ENCODE results near the gene PATE2. TPM values are rescaled to one million over a fixed set of nuclear protein-coding genes. Genes with fewer than 3 reads are reported as not detected.

Gene PATE2
- polyA plus RNA-seq, 1 of the 3 experiments (the other 2 are of a cell fraction) = 0.07 TPM

DNA sequence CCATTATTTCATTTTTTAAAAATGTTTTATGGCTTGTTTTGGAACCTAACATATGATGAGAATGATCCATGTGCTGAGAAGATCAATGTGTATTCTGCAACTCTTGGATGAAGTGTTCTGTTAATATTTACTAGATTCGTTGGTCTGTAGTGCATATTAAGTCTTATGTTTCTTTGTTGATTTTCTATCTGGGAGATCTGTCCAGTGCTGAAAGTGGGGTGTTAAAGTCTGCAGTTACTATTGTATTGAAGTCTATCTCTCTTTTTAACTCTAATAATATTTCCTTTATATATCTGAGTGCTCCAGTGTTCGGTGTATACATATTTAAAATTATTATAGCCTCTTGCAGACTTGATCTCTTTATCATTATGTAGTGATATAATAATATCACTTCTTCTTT is 21.2 kb upstream of the PATE2 start:
- TF ChIP-seq, protein P1, sequence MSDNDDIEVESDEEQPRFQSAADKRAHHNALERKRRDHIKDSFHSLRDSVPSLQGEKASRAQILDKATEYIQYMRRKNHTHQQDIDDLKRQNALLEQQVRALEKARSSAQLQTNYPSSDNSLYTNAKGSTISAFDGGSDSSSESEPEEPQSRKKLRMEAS (IDR thresholded peaks at IDR 0.05; ENCODE audit: low read depth) = no peak
- no peak for TF ChIP-seq YY1 (IDR thresholded peaks at IDR 0.05; ENCODE audit: low read depth)
- TF ChIP-seq NRF1 (IDR thresholded peaks at IDR 0.05; ENCODE audit: low read depth, low read length) = no peak
- no peak for TF ChIP-seq NFIC (IDR thresholded peaks at IDR 0.05; ENCODE audit: borderline replicate concordance)
- TF ChIP-seq FOXJ3 (CRISPR knock-in tag; IDR thresholded peaks at IDR 0.05) = no peak
- TF ChIP-seq RCOR1 (IDR thresholded peaks at IDR 0.05; ENCODE audit: low read length) = no peak
- no peak for TF ChIP-seq RXRA (IDR thresholded peaks at IDR 0.05; ENCODE audit: borderline replicate concordance, low read depth)
- TF ChIP-seq, protein P2, sequence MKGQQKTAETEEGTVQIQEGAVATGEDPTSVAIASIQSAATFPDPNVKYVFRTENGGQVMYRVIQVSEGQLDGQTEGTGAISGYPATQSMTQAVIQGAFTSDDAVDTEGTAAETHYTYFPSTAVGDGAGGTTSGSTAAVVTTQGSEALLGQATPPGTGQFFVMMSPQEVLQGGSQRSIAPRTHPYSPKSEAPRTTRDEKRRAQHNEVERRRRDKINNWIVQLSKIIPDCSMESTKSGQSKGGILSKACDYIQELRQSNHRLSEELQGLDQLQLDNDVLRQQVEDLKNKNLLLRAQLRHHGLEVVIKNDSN (IDR thresholded peaks at IDR 0.05; ENCODE audit: borderline replicate concordance, low read depth) = no peak
- TF ChIP-seq POLR2AphosphoS5 (IDR thresholded peaks at IDR 0.05; ENCODE audit: low read depth, low read length) = no peak
- no peak for TF ChIP-seq ELF1 (IDR thresholded peaks at IDR 0.05)
- TF ChIP-seq CHD2 (IDR thresholded peaks at IDR 0.05; ENCODE audit: low read length, partially characterized antibody) = no peak
- TF ChIP-seq SMC3 (IDR thresholded peaks at IDR 0.05; ENCODE audit: low read depth, low read length) = no peak
- TF ChIP-seq, protein P3, sequence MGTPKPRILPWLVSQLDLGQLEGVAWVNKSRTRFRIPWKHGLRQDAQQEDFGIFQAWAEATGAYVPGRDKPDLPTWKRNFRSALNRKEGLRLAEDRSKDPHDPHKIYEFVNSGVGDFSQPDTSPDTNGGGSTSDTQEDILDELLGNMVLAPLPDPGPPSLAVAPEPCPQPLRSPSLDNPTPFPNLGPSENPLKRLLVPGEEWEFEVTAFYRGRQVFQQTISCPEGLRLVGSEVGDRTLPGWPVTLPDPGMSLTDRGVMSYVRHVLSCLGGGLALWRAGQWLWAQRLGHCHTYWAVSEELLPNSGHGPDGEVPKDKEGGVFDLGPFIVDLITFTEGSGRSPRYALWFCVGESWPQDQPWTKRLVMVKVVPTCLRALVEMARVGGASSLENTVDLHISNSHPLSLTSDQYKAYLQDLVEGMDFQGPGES (IDR thresholded peaks at IDR 0.05; ENCODE audit: low read depth, low read length) = no peak
- no peak for TF ChIP-seq MXI1 (IDR thresholded peaks at IDR 0.05; ENCODE audit: low read depth, low read length)
- no peak for TF ChIP-seq TEAD4 (IDR thresholded peaks at IDR 0.05; ENCODE audit: borderline replicate concordance, insufficient read depth)
- TF ChIP-seq, protein P4, sequence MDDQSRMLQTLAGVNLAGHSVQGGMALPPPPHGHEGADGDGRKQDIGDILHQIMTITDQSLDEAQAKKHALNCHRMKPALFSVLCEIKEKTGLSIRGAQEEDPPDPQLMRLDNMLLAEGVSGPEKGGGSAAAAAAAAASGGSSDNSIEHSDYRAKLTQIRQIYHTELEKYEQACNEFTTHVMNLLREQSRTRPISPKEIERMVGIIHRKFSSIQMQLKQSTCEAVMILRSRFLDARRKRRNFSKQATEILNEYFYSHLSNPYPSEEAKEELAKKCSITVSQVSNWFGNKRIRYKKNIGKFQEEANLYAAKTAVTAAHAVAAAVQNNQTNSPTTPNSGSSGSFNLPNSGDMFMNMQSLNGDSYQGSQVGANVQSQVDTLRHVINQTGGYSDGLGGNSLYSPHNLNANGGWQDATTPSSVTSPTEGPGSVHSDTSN (IDR thresholded peaks at IDR 0.05) = no peak
- ChIA-PET CTCF (no interaction called here), POLR2A (no interaction called here)
- Histone ChIP-seq H3K9me2 (no peaks in the 10 kb centered on the region), H3K9ac (no peak overlapping the region), H3K36me3 (replicated peaks in 1 of 2; ENCODE audit: control insufficient read depth in 1 of 2, insufficient read depth in 2 of 2, low read length in 1 of 2) (no peaks in the 10 kb centered on the region), H3K27me3 (ENCODE audit: insufficient read depth) (no peaks in the 10 kb centered on the region), H4K20me1 (ENCODE audit: insufficient read depth) (no peaks in the 10 kb centered on the region), H3K4me3 (ENCODE audit: low read depth in 2 of 2, low read length in 1 of 2) (no peak overlapping the region), H3K27ac (ENCODE audit: low read depth in 2 of 2, low read length in 1 of 2) (no peak overlapping the region), H3K4me2 (no peak overlapping the region), H3K4me1 (ENCODE audit: control insufficient read depth in 1 of 2, insufficient read depth in 2 of 2, low read depth in 1 of 2, low read length in 1 of 2) (no peaks in the 10 kb centered on the region), H3K9me3 (peaks cover 12% of the 10 kb centered on the region), H2AFZ (ENCODE audit: low read depth) (no peak overlapping the region), H3F3A (replicated peaks; ENCODE audit: insufficient read depth) (no peaks in the 10 kb centered on the region), H3K79me2 (ENCODE audit: insufficient read depth) (no peaks in the 10 kb centered on the region)
- 0% methylated on average over 2 of the region's 2 CpGs for WGBS (ENCODE audit: low lambda C conversion rate)
- no peak for DNase-seq

DNA sequence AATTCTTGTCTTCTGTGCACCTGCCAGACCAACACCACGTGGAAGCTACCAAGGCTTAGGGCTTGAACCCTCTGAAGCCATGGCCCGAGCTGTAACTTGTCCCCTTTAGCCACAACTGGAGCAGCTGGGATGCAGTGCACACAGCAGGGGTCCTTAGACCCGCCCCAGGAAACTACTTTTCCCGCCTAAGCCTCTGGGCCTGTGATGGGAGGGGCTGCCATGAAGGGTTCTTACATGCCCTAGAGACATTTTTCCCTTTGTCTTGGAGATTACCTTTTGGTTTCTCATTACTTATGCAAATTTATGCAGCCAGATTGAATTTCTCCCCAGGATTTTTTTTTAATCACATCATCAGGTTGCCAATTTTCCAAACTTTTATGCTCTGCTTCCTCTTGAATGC is 19.0 kb upstream of the PATE2 start:
- Histone ChIP-seq H3K27ac (ENCODE audit: low read depth in 2 of 2, low read length in 1 of 2) (no peak overlapping the region), H3K9ac (no peak overlapping the region), H3K79me2 (ENCODE audit: insufficient read depth) (no peaks in the 10 kb centered on the region), H3K4me2 (no peak overlapping the region), H4K20me1 (ENCODE audit: insufficient read depth) (no peaks in the 10 kb centered on the region), H3K9me2 (no peaks in the 10 kb centered on the region), H3K27me3 (ENCODE audit: insufficient read depth) (no peaks in the 10 kb centered on the region), H3K9me3 (peaks cover 9% of the 10 kb centered on the region), H2AFZ (ENCODE audit: low read depth) (no peak overlapping the region), H3K36me3 (replicated peaks in 1 of 2; ENCODE audit: control insufficient read depth in 1 of 2, insufficient read depth in 2 of 2, low read length in 1 of 2) (no peaks in the 10 kb centered on the region), H3K4me1 (ENCODE audit: control insufficient read depth in 1 of 2, insufficient read depth in 2 of 2, low read depth in 1 of 2, low read length in 1 of 2) (no peaks in the 10 kb centered on the region), H3K4me3 (ENCODE audit: low read depth in 2 of 2, low read length in 1 of 2) (no peak overlapping the region), H3F3A (replicated peaks; ENCODE audit: insufficient read depth) (no peaks in the 10 kb centered on the region)
- CTCF ChIA-PET = no interaction called here
- DNase-seq = no peak
- POLR2A ChIA-PET = no interaction called here
- 0% methylated on average over 4 of the region's 4 CpGs for WGBS (ENCODE audit: low lambda C conversion rate)
- TF ChIP-seq GATA2 (CRISPR knock-in tag; IDR thresholded peaks at IDR 0.05) (no peak), FOXJ3 (CRISPR knock-in tag; IDR thresholded peaks at IDR 0.05) (no peak), FOXM1 (IDR thresholded peaks at IDR 0.05; ENCODE audit: low read depth) (no peak), RFX5 (IDR thresholded peaks at IDR 0.05; ENCODE audit: low read length) (no peak), GABPA (IDR thresholded peaks at IDR 0.05; ENCODE audit: low read depth) (no peak), TAF1 (IDR thresholded peaks at IDR 0.05; ENCODE audit: borderline replicate concordance, low read depth, low read length) (no peak), CHD2 (IDR thresholded peaks at IDR 0.05; ENCODE audit: low read length, partially characterized antibody) (no peak), YY1 (IDR thresholded peaks at IDR 0.05; ENCODE audit: low read depth) (no peak)
- TF ChIP-seq, protein P1 (IDR thresholded peaks at IDR 0.05; ENCODE audit: low read depth) = no peak
- TF ChIP-seq, protein P5, sequence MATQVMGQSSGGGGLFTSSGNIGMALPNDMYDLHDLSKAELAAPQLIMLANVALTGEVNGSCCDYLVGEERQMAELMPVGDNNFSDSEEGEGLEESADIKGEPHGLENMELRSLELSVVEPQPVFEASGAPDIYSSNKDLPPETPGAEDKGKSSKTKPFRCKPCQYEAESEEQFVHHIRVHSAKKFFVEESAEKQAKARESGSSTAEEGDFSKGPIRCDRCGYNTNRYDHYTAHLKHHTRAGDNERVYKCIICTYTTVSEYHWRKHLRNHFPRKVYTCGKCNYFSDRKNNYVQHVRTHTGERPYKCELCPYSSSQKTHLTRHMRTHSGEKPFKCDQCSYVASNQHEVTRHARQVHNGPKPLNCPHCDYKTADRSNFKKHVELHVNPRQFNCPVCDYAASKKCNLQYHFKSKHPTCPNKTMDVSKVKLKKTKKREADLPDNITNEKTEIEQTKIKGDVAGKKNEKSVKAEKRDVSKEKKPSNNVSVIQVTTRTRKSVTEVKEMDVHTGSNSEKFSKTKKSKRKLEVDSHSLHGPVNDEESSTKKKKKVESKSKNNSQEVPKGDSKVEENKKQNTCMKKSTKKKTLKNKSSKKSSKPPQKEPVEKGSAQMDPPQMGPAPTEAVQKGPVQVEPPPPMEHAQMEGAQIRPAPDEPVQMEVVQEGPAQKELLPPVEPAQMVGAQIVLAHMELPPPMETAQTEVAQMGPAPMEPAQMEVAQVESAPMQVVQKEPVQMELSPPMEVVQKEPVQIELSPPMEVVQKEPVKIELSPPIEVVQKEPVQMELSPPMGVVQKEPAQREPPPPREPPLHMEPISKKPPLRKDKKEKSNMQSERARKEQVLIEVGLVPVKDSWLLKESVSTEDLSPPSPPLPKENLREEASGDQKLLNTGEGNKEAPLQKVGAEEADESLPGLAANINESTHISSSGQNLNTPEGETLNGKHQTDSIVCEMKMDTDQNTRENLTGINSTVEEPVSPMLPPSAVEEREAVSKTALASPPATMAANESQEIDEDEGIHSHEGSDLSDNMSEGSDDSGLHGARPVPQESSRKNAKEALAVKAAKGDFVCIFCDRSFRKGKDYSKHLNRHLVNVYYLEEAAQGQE (IDR thresholded peaks at IDR 0.05; ENCODE audit: low read depth, low read length) = no peak
- TF ChIP-seq, protein P2 (IDR thresholded peaks at IDR 0.05; ENCODE audit: borderline replicate concordance, low read depth) = no peak
